Peyer's patch (tissue), 4 donors: Measurements from ENCODE around the gene COL20A1.

Source experiments
- CTCF ChIP-seq, 6 experiments: fragments of 450-650 bp in 4 of 6; fragments of 200-600 bp in 2 of 6; sonication (generic) in 1 of 6; IDR thresholded peaks; one replicate each; pipeline ENCODE4 v1.5.1; 2017 to 2019; ENCODE audit warnings: antibody characterized with exemption in 6 of 6, mild to moderate bottlenecking in 3 of 6, moderate library complexity in 1 of 6
- POLR2A ChIP-seq, 2 donors: fragments of 450-650 bp; IDR thresholded peaks; one replicate each; pipeline ENCODE4 v1.5.1; 2017; ENCODE audit warnings: antibody characterized with exemption in 2 of 2, mild to moderate bottlenecking in 2 of 2, moderate library complexity in 2 of 2

GRCh38 chr20:63330084-63330760 lies 37.2 kb downstream of the COL20A1 start:
- TF ChIP-seq POLR2A (IDR thresholded peaks at IDR 0.05): no peak
- no peak for TF ChIP-seq CTCF (IDR thresholded peaks at IDR 0.05)
